DND-41 (cell line): Measurements from ENCODE around the gene TACO1.

Experiments
- CTCF ChIP-seq: IDR thresholded peaks from 2 replicates; pipeline ENCODE4 v1.5.1; 2012; ENCODE audit warnings: borderline replicate concordance, low read length, moderate library complexity, mild to moderate bottlenecking; ENCODE audit not compliant: poor library complexity, severe bottlenecking; ENCODE audit errors: extremely low read depth
- EZH2 ChIP-seq: IDR thresholded peaks from 3 replicates; pipeline ENCODE4 v1.6.1; 2012; ENCODE audit warnings: borderline replicate concordance, low read depth, mild to moderate bottlenecking, moderate library complexity, low read length, inconsistent platforms; ENCODE audit not compliant: severe bottlenecking

DNA sequence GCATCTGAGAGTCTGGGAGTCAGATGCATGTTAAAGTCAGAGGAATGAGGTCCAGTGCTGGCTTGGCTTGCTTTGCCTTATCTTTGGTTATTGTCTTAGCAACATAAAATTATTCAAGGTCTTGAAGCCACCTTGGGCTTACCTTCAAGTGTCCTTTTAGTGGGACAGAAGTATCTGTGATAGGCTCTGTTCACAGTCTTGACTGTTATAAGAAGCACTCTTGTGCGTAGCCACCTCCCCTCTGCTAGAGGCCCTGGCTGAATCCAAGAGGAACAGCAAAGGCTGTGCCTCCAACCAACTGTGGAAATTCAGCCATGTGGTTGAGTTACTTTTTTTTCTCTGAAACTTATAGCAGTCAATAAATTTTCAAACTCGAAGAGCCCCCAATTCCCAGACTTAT is 13.0 kb downstream of the TACO1 start:
- no peak for TF ChIP-seq CTCF
- no peak for TF ChIP-seq EZH2
